Astrocyte (in vitro differentiated cells and primary cell): ENCODE data around the gene INSYN2B. TPM values are rescaled to one million over a fixed set of nuclear protein-coding genes. Genes with fewer than 3 reads are reported as not detected.

Experiments used
- DNase-seq: peaks from one replicate; pipeline ENCODE4 v3.0.0-alpha.2; 2010; ENCODE audit warnings: low read depth
- FAIRE-seq: peaks from 2 replicates; lab custom pipeline; 2011; peaks lifted over from hg19 to GRCh38; lab: Jason Lieb, UNC
- H2AFZ ChIP-seq: 2 replicates; pipeline ENCODE4 v1.6.0; 2012; ENCODE audit warnings: low read depth, low read length, inconsistent platforms
- H3K27ac ChIP-seq: 2 replicates; pipeline ENCODE4 v1.5.1; 2011; ENCODE audit warnings: low read depth, low read length, inconsistent platforms
- H3K27me3 ChIP-seq: 2 replicates; pipeline ENCODE4 v1.6.0; 2011; ENCODE audit warnings: low read length, inconsistent platforms; ENCODE audit not compliant: insufficient read depth
- H3K36me3 ChIP-seq: 2 replicates; pipeline ENCODE4 v1.5.1; 2011; ENCODE audit warnings: low read length, inconsistent platforms; ENCODE audit not compliant: insufficient read depth
- H3K4me1 ChIP-seq: 2 replicates; pipeline ENCODE4 v1.5.1; 2011; ENCODE audit warnings: low read length, inconsistent platforms; ENCODE audit not compliant: insufficient read depth
- H3K4me2 ChIP-seq: 2 replicates; pipeline ENCODE4 v1.6.0; 2012; ENCODE audit warnings: low read length, inconsistent platforms
- H3K4me3 ChIP-seq: 2 replicates; pipeline ENCODE4 v1.5.1; 2011; ENCODE audit warnings: low read depth, mild to moderate bottlenecking, low read length, inconsistent platforms; ENCODE audit not compliant: insufficient read depth
- H3K79me2 ChIP-seq: 2 replicates; pipeline ENCODE4 v1.6.0; 2012; ENCODE audit warnings: mild to moderate bottlenecking, low read length, inconsistent platforms; ENCODE audit not compliant: insufficient read depth
- H3K9ac ChIP-seq: 2 replicates; pipeline ENCODE4 v1.6.0; 2012; ENCODE audit warnings: mild to moderate bottlenecking, low read length, inconsistent platforms
- H3K9me3 ChIP-seq: 2 replicates; pipeline ENCODE4 v1.5.1; 2012; ENCODE audit warnings: low read depth, mild to moderate bottlenecking, low read length, inconsistent platforms; ENCODE audit not compliant: insufficient read depth
- H4K20me1 ChIP-seq: 2 replicates; pipeline ENCODE4 v1.6.0; 2012; ENCODE audit warnings: low read length, inconsistent platforms; ENCODE audit not compliant: insufficient read depth
- H3K27ac Mint-ChIP-seq: one replicate; pipeline ENCODE4 v1.8.0; 2021; ENCODE audit warnings: mild to moderate bottlenecking, mixed read lengths; ENCODE audit not compliant: unreplicated experiment
- H3K27me3 Mint-ChIP-seq: one replicate; pipeline ENCODE4 v1.8.0; 2021; ENCODE audit warnings: low read depth, mixed read lengths; ENCODE audit not compliant: unreplicated experiment
- H3K36me3 Mint-ChIP-seq: one replicate; pipeline ENCODE4 v1.8.0; 2021; ENCODE audit warnings: low read depth, mixed read lengths; ENCODE audit not compliant: unreplicated experiment
- H3K4me1 Mint-ChIP-seq: one replicate; pipeline ENCODE4 v1.8.0; 2021; ENCODE audit warnings: low read depth, mixed read lengths; ENCODE audit not compliant: unreplicated experiment
- H3K4me3 Mint-ChIP-seq: one replicate; pipeline ENCODE4 v1.8.0; 2021; ENCODE audit warnings: mild to moderate bottlenecking, moderate library complexity, mixed read lengths; ENCODE audit not compliant: unreplicated experiment
- H3K9me3 Mint-ChIP-seq: one replicate; pipeline ENCODE4 v1.8.0; 2021; ENCODE audit warnings: mild to moderate bottlenecking, mixed read lengths; ENCODE audit not compliant: unreplicated experiment
- EZH2 ChIP-seq: IDR thresholded peaks from 2 replicates; pipeline ENCODE4 v1.6.1; 2012; ENCODE audit warnings: mild to moderate bottlenecking, low read length, inconsistent platforms; ENCODE audit not compliant: insufficient read depth
- total RNA-seq: library from RNA; stranded (reverse); gene quantifications from 2 replicates; pipeline ENCODE4 v1.2.1, GENCODE V29; 2021
- TF ChIP-seq, protein P1 (sequence below): IDR thresholded peaks from 2 replicates; pipeline ENCODE4 v1.5.1; 2011; ENCODE audit warnings: low read depth, mild to moderate bottlenecking, inconsistent platforms, low read length, moderate library complexity; ENCODE audit not compliant: insufficient read depth

The INSYN2B gene
- total RNA-seq, 1 donor from 2014 or later: 0.36 TPM

DNA sequence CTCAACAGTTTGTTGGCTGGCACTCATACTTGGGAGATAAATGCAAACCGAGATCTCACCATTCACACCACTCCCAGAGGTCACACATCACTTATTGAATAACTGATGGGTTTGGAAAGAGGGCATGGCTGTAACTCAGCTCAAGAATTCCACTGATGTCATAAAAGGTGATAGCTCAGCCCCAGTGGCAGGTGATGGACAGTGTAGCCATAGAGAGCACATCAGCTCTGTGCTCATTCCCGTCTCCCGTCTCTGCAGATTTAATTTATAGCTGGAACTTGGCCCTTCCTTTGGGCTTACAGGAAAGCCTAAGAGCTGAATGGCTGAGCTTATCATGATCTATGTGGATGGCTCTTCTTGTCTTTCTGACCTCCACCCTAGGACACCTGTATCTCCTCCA, 59.8 kb downstream of the INSYN2B start:
- FAIRE-seq (no peak), DNase-seq (no peak)
- Histone ChIP-seq H3K9ac (no peak overlapping the region), H3K9me3 (no peaks in the 10 kb centered on the region), H3K27ac (no peak overlapping the region), H4K20me1 (peaks cover 2% of the 10 kb centered on the region), H3K79me2 (peaks cover 11% of the 10 kb centered on the region), H3K4me3 (no peak overlapping the region), H3K4me1 (no peaks in the 10 kb centered on the region), H2AFZ (no peak overlapping the region), H3K4me2 (no peak overlapping the region), H3K36me3 (peaks cover 3% of the 10 kb centered on the region), H3K27me3 (no peaks in the 10 kb centered on the region)
- Mint-ChIP-seq H3K9me3 (no peaks in the 10 kb centered on the region), H3K27me3 (no peaks in the 10 kb centered on the region), H3K36me3 (no peaks in the 10 kb centered on the region), H3K4me1 (no peaks in the 10 kb centered on the region), H3K27ac (no peak overlapping the region), H3K4me3 (no peak overlapping the region)
- no peak for TF ChIP-seq EZH2
- TF ChIP-seq, protein P1, sequence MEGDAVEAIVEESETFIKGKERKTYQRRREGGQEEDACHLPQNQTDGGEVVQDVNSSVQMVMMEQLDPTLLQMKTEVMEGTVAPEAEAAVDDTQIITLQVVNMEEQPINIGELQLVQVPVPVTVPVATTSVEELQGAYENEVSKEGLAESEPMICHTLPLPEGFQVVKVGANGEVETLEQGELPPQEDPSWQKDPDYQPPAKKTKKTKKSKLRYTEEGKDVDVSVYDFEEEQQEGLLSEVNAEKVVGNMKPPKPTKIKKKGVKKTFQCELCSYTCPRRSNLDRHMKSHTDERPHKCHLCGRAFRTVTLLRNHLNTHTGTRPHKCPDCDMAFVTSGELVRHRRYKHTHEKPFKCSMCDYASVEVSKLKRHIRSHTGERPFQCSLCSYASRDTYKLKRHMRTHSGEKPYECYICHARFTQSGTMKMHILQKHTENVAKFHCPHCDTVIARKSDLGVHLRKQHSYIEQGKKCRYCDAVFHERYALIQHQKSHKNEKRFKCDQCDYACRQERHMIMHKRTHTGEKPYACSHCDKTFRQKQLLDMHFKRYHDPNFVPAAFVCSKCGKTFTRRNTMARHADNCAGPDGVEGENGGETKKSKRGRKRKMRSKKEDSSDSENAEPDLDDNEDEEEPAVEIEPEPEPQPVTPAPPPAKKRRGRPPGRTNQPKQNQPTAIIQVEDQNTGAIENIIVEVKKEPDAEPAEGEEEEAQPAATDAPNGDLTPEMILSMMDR: no peak

DNA sequence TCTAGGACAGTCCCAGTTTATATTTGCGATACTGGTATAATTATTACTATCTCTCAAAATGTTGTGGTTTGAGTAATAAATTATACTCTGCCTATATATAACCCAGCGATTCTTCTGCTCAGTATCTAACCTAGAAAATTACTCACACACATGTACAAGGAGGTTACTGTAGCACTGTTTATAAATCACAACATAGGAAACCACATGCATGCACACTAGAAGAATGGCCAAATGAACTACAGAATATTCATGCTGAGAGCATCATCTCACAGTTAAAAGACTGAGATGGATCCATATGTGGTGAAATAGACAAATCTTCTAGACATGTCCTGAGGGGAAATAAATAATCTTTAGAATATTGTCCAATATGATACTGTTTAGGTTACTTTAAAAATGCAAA, 62.1 kb downstream of the INSYN2B start:
- TF ChIP-seq, protein P1: no peak
- no peak for TF ChIP-seq EZH2
- no peaks in the 10 kb centered on the region for H3K27me3 Mint-ChIP-seq
- FAIRE-seq (no peak), DNase-seq (no peak)
- no peak overlapping the region for H3K27ac ChIP-seq
- H3K36me3 Mint-ChIP-seq: no peaks in the 10 kb centered on the region
- no peak overlapping the region for H3K4me3 Mint-ChIP-seq
- no peak overlapping the region for H2AFZ ChIP-seq
- H3K27me3 ChIP-seq: no peaks in the 10 kb centered on the region
- no peaks in the 10 kb centered on the region for H3K9me3 Mint-ChIP-seq
- no peaks in the 10 kb centered on the region for H3K4me1 ChIP-seq
- no peaks in the 10 kb centered on the region for H3K9me3 ChIP-seq
- H4K20me1 ChIP-seq: peaks cover 15% of the 10 kb centered on the region
- H3K4me1 Mint-ChIP-seq: no peaks in the 10 kb centered on the region
- H3K27ac Mint-ChIP-seq: no peak overlapping the region
- no peak overlapping the region for H3K9ac ChIP-seq
- no peak overlapping the region for H3K4me2 ChIP-seq
- H3K79me2 ChIP-seq: peaks cover 11% of the 10 kb centered on the region
- H3K4me3 ChIP-seq: no peak overlapping the region
- H3K36me3 ChIP-seq: peaks cover 3% of the 10 kb centered on the region

DNA sequence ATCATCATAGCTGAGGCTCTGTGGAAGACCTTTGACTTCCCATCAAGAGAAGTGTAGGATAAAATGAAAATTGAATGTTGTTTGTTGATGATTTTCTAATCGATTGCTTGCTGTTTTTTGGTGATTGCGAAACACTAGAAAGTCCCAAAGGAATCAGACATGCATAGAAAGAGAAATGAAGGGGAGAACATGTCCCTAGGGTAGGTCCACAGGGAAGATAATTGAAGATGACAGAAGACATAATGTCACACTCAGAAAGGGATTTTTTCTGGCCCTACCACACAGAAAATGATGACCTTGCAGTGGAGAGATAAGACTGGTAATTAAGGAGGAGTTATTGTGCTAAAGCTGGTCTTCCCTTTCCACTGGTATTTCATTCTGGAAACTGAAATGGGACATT, 62.8 kb downstream of the INSYN2B start:
- Histone ChIP-seq H3K27ac (no peak overlapping the region), H3K79me2 (peaks cover 11% of the 10 kb centered on the region), H4K20me1 (peaks cover 16% of the 10 kb centered on the region), H3K4me2 (no peak overlapping the region), H3K9ac (no peak overlapping the region), H3K4me1 (no peaks in the 10 kb centered on the region), H3K27me3 (no peaks in the 10 kb centered on the region), H2AFZ (no peak overlapping the region), H3K9me3 (no peaks in the 10 kb centered on the region), H3K4me3 (no peak overlapping the region), H3K36me3 (peaks cover 3% of the 10 kb centered on the region)
- no peaks in the 10 kb centered on the region for H3K27me3 Mint-ChIP-seq
- FAIRE-seq: no peak
- no peaks in the 10 kb centered on the region for H3K4me1 Mint-ChIP-seq
- H3K4me3 Mint-ChIP-seq: no peak overlapping the region
- no peak for DNase-seq
- H3K36me3 Mint-ChIP-seq: no peaks in the 10 kb centered on the region
- no peak overlapping the region for H3K27ac Mint-ChIP-seq
- TF ChIP-seq, protein P1: no peak
- no peak for TF ChIP-seq EZH2
- H3K9me3 Mint-ChIP-seq: no peaks in the 10 kb centered on the region
